ENCODE measurements around the gene PCA3. TPM values are rescaled to one million over a fixed set of nuclear protein-coding genes. Genes with fewer than 3 reads are reported as not detected.

PCA3 gene
- polyA plus RNA-seq, 1 of the 3 experiments (the other 2 are of a cell fraction): 0.21 TPM

- TF ChIP-seq PBX3 (IDR thresholded peaks at IDR 0.05) (no peak), RAD21 (IDR thresholded peaks at IDR 0.05; ENCODE audit: low read length) (no peak), USF2 (IDR thresholded peaks at IDR 0.05; ENCODE audit: borderline replicate concordance, low read depth, low read length) (no peak), JUND (IDR thresholded peaks at IDR 0.05) (no peak), NRF1 (IDR thresholded peaks at IDR 0.05; ENCODE audit: low read depth, low read length) (no peak), GABPA (IDR thresholded peaks at IDR 0.05; ENCODE audit: low read depth) (no peak), ELF1 (IDR thresholded peaks at IDR 0.05) (no peak), ZBTB33 (IDR thresholded peaks at IDR 0.05; ENCODE audit: borderline replicate concordance, low read depth) (no peak), GATA2 (CRISPR knock-in tag; IDR thresholded peaks at IDR 0.05) (no peak), TCF12 (IDR thresholded peaks at IDR 0.05) (no peak), FOSL2 (IDR thresholded peaks at IDR 0.05; ENCODE audit: borderline replicate concordance, low read depth) (no peak), MEF2A (IDR thresholded peaks at IDR 0.05; ENCODE audit: borderline replicate concordance, low read depth) (no peak), SMC3 (IDR thresholded peaks at IDR 0.05; ENCODE audit: low read depth, low read length) (no peak), FOXJ3 (CRISPR knock-in tag; IDR thresholded peaks at IDR 0.05) (no peak)
- POLR2A ChIA-PET: no interaction called here
- no peak overlapping the region for H3K4me2 ChIP-seq
Measured at GRCh38 chr9:76758476-76758875, 5.8 kb upstream of the PCA3 start.

GRCh38 chr9:76759732-76760131, 4.5 kb upstream of the PCA3 start:
- Histone ChIP-seq H3K4me2 (no peak overlapping the region), H3K9ac (no peak overlapping the region), H2AFZ (ENCODE audit: low read depth) (no peak overlapping the region), H3K36me3 (replicated peaks in 1 of 2; ENCODE audit: control insufficient read depth in 1 of 2, insufficient read depth in 2 of 2, low read length in 1 of 2) (no peaks in the 10 kb centered on the region), H3K4me1 (ENCODE audit: control insufficient read depth in 1 of 2, insufficient read depth in 2 of 2, low read depth in 1 of 2, low read length in 1 of 2) (no peaks in the 10 kb centered on the region), H3K27ac (ENCODE audit: low read depth in 2 of 2, low read length in 1 of 2) (no peak overlapping the region), H4K20me1 (ENCODE audit: insufficient read depth) (no peaks in the 10 kb centered on the region), H3K27me3 (ENCODE audit: insufficient read depth) (peaks cover 31% of the 10 kb centered on the region), H3K9me3 (no peaks in the 10 kb centered on the region), H3K9me2 (no peaks in the 10 kb centered on the region), H3K4me3 (ENCODE audit: low read depth in 2 of 2, low read length in 1 of 2) (no peak overlapping the region), H3F3A (replicated peaks; ENCODE audit: insufficient read depth) (no peaks in the 10 kb centered on the region), H3K79me2 (ENCODE audit: insufficient read depth) (no peaks in the 10 kb centered on the region)
- CTCF ChIA-PET: interaction anchor here (1.2 kb wide), 1 partner anchor 11 kb away, joined by 3 read pairs; no protein-coding TSS in a partner anchor
- 3% methylated on average over 6 of the region's 6 CpGs for WGBS (ENCODE audit: low lambda C conversion rate)
- no peak for DNase-seq
- POLR2A ChIA-PET: no interaction called here
- no peak for TF ChIP-seq PBX3 (IDR thresholded peaks at IDR 0.05)
- TF ChIP-seq POLR2AphosphoS5 (IDR thresholded peaks at IDR 0.05; ENCODE audit: low read depth, low read length): no peak
- TF ChIP-seq CTCF (IDR thresholded peaks at IDR 0.05): no peak
- TF ChIP-seq USF1 (IDR thresholded peaks at IDR 0.05; ENCODE audit: borderline replicate concordance, low read depth): no peak
- no peak for TF ChIP-seq CHD2 (IDR thresholded peaks at IDR 0.05; ENCODE audit: low read length, partially characterized antibody)
- TF ChIP-seq GABPA (IDR thresholded peaks at IDR 0.05; ENCODE audit: low read depth): no peak
- TF ChIP-seq FOSL2 (IDR thresholded peaks at IDR 0.05; ENCODE audit: borderline replicate concordance, low read depth): no peak
- no peak for TF ChIP-seq NRF1 (IDR thresholded peaks at IDR 0.05; ENCODE audit: low read depth, low read length)
- TF ChIP-seq RXRA (IDR thresholded peaks at IDR 0.05; ENCODE audit: borderline replicate concordance, low read depth): no peak
- TF ChIP-seq EP300 (IDR thresholded peaks at IDR 0.05; ENCODE audit: borderline replicate concordance in 1 of 2, low read depth in 1 of 2, low read length in 1 of 2): no peak
- TF ChIP-seq SMC3 (IDR thresholded peaks at IDR 0.05; ENCODE audit: low read depth, low read length): no peak
- TF ChIP-seq RCOR1 (IDR thresholded peaks at IDR 0.05; ENCODE audit: low read length): no peak
- no peak for TF ChIP-seq NFIC (IDR thresholded peaks at IDR 0.05; ENCODE audit: borderline replicate concordance)
- TF ChIP-seq FOXJ3 (CRISPR knock-in tag; IDR thresholded peaks at IDR 0.05): no peak

More at GRCh38 chr9:76758476-76758875, 5.8 kb upstream of the PCA3 start:
- Histone ChIP-seq H3K9ac (no peak overlapping the region), H3K36me3 (replicated peaks in 1 of 2; ENCODE audit: control insufficient read depth in 1 of 2, insufficient read depth in 2 of 2, low read length in 1 of 2) (no peaks in the 10 kb centered on the region), H3K4me1 (ENCODE audit: control insufficient read depth in 1 of 2, insufficient read depth in 2 of 2, low read depth in 1 of 2, low read length in 1 of 2) (no peaks in the 10 kb centered on the region), H3K4me3 (ENCODE audit: low read depth in 2 of 2, low read length in 1 of 2) (no peak overlapping the region), H3K9me3 (no peaks in the 10 kb centered on the region), H3K27me3 (ENCODE audit: insufficient read depth) (peaks cover 34% of the 10 kb centered on the region), H3F3A (replicated peaks; ENCODE audit: insufficient read depth) (no peaks in the 10 kb centered on the region), H3K9me2 (no peaks in the 10 kb centered on the region), H4K20me1 (ENCODE audit: insufficient read depth) (no peaks in the 10 kb centered on the region), H3K79me2 (ENCODE audit: insufficient read depth) (no peaks in the 10 kb centered on the region), H2AFZ (ENCODE audit: low read depth) (no peak overlapping the region), H3K27ac (ENCODE audit: low read depth in 2 of 2, low read length in 1 of 2) (no peak overlapping the region)
- CTCF ChIA-PET: no interaction called here
- WGBS (ENCODE audit: low lambda C conversion rate): 5% methylated on average over 4 of the region's 4 CpGs
- DNase-seq: no peak

Measured in SK-N-SH (cell line).